Panc1 (cell line): ENCODE results near the gene SLC26A11. TPM values are rescaled to one million over a fixed set of nuclear protein-coding genes. Genes with fewer than 3 reads are reported as not detected.
A peak's percentile ranks its signal among the peaks of the same experiment; 100 is the strongest.

Experiments used
- ATAC-seq: fragments of 200-7000 bp; cut with Tn5 transposase; 2 replicates; pipeline ENCODE4 v1.9.1; 2020; ENCODE audit warnings: mild to moderate bottlenecking, moderate library complexity
- BruUV-seq: library from RNA; stranded (reverse); fragments of 400-500 nt; replicated peaks from 2 replicates; lab custom pipeline; 2021; lab: Mats Ljungman, UMichigan
- CTCF ChIA-PET: fragments of 300-600 bp; sonication (Branson Sonifier 250); formaldehyde crosslinking; loops from one replicate; lab custom pipeline; 2022; ENCODE audit warnings: antibody characterized with exemption; lab: Charles Lee
- POLR2A ChIA-PET: fragments of 300-600 bp; sonication (Branson Sonifier 250); formaldehyde crosslinking; loops from one replicate; lab custom pipeline; 2022; ENCODE audit warnings: antibody characterized with exemption; lab: Charles Lee
- DNase-seq: peaks from one replicate; pipeline ENCODE4 v3.0.0-alpha.2; 2010; ENCODE audit warnings: low read depth, low spot score
- H3K27ac ChIP-seq: 2 replicates; pipeline ENCODE4 v1.5.1; 2011; ENCODE audit warnings: mild to moderate bottlenecking, low read length, inconsistent platforms
- H3K27me3 ChIP-seq: fragments of 200-500 bp; sonication (Bioruptor generic); 2 replicates; pipeline ENCODE4 v1.6.0; 2014; ENCODE audit warnings: low read length, inconsistent platforms; ENCODE audit not compliant: control insufficient read depth, insufficient read depth
- H3K36me3 ChIP-seq: fragments of 200-500 bp; sonication (Bioruptor generic); 2 replicates; pipeline ENCODE4 v1.5.1; 2014; ENCODE audit warnings: inconsistent platforms, mild to moderate bottlenecking, low read length, moderate library complexity; ENCODE audit not compliant: control insufficient read depth, insufficient read depth
- H3K4me1 ChIP-seq: 2 replicates; pipeline ENCODE4 v1.5.1; 2011; ENCODE audit warnings: inconsistent platforms, mild to moderate bottlenecking, low read length, moderate library complexity; ENCODE audit not compliant: control insufficient read depth, insufficient read depth
- H3K4me3 ChIP-seq, 2 experiments: 2 replicates each; pipeline ENCODE4 v1.5.1; 2011 to 2012; ENCODE audit warnings: low read depth in 2 of 2, low read length in 2 of 2, mild to moderate bottlenecking in 2 of 2, inconsistent platforms in 1 of 2, moderate library complexity in 1 of 2
- H3K9me3 ChIP-seq: fragments of 200-500 bp; sonication (Bioruptor generic); 2 replicates; pipeline ENCODE4 v1.5.1; 2014; ENCODE audit warnings: low read depth, mild to moderate bottlenecking, inconsistent platforms, low read length, moderate library complexity; ENCODE audit not compliant: control insufficient read depth, insufficient read depth
- POLR2AphosphoS5 ChIP-seq: IDR thresholded peaks from 2 replicates; pipeline ENCODE4 v1.6.1; 2012; ENCODE audit warnings: mild to moderate bottlenecking, low read depth, low read length, moderate library complexity
- SIN3A ChIP-seq: IDR thresholded peaks from 2 replicates; pipeline ENCODE4 v1.6.1; 2012; ENCODE audit warnings: low read depth, mild to moderate bottlenecking, low read length, moderate library complexity, borderline replicate concordance; ENCODE audit not compliant: insufficient read depth
- TCF7L2 ChIP-seq: IDR thresholded peaks from 2 replicates; pipeline ENCODE4 v1.6.1; 2011; ENCODE audit warnings: mild to moderate bottlenecking, low read depth, low read length, inconsistent platforms
- in situ Hi-C: cut with HindIII; loops from 2 replicates; pipeline ENCODE4 v1.10.0; 2016; ENCODE audit warnings: low sequenced_read_pairs, low pct_unique_long_range_greater_than_20kb
- intact Hi-C: fragments of 100-400 bp; cut with micrococcal nuclease; formaldehyde crosslinking; loops from one replicate; pipeline ENCODE4 v1.10.0; 2022; ENCODE audit not compliant: unreplicated experiment
- total RNA-seq: library from RNA; stranded (reverse); gene quantifications from one replicate; pipeline ENCODE4 v1.2.1, GENCODE V29; 2021; ENCODE audit not compliant: unreplicated experiment
- TF ChIP-seq, protein P1 (sequence below): fragments of 450-650 bp; IDR thresholded peaks from 2 replicates; pipeline ENCODE4 v1.5.1; 2017; ENCODE audit warnings: mild to moderate bottlenecking
- TF ChIP-seq, protein P2 (sequence below), 2 experiments: IDR thresholded peaks; 2 replicates each; pipeline ENCODE4 v1.6.1; 2011 to 2012; ENCODE audit warnings: low read depth in 2 of 2, control low read depth in 1 of 2, low read length in 1 of 2, mild to moderate bottlenecking in 1 of 2, moderate library complexity in 1 of 2; ENCODE audit not compliant: insufficient read depth in 1 of 2

SLC26A11 gene
- total RNA-seq, 1 experiment from 2014 or later = 30.9 TPM

DNA sequence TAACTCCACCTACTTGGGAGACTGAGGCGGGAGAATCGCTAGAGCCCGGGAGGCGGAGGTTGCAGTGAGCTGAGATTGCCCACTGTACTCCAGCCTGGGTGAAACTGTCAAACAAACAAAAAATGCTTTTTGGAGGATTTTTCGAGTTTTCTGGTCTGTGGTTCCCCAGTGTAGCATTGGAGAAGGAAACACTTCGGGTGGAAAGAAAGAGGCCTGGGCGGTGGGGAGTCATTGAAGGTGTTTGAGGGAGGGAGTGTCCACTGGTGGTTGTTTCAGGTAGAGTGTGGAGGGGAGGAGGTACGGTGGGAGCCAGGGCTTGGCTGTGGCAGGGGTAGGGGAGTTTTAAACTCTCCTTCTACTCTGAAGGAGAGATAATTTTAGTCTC, 41.7 kb downstream of the SLC26A11 start:
- no peak for DNase-seq
- POLR2A ChIA-PET = interaction anchor here (0.6 kb wide), 1 partner anchor 62 kb away, joined by 4 read pairs; no protein-coding TSS in a partner anchor

DNA sequence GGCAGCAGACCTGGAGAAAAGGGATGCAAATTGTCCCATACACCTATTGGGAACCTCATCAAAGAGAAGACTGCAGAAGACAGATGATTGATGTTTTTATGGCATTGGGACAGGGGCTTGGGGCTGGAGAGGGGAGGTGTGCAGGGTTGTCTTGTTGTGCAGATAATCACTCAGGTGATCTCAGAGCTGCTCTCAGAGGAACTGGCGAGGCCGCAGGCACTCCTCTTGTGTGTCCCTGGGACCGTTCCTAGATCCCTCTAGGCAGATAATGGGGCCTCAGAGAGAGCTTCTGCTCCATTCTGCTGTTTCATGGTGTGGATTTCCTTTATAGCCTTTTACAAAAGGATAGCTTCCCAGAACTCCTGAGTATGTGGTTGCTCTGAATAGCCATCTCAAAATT, 42.1 kb downstream of the SLC26A11 start:
- H3K9me3 ChIP-seq = no peaks in the 10 kb centered on the region
- DNase-seq = no peak
- no peaks in the 10 kb centered on the region; the same call in none of the 2 replicates for H3K36me3 ChIP-seq
- H3K27me3 ChIP-seq = no peaks in the 10 kb centered on the region
- in situ Hi-C loops = no loop called here
- H3K27ac ChIP-seq = peak overlapping the region; percentile 78
- H3K4me3 ChIP-seq = peak overlapping the region; percentile 70 to 78
- POLR2A ChIA-PET = interaction anchor here (0.6 kb wide), 1 partner anchor 63 kb away, joined by 4 read pairs; no protein-coding TSS in a partner anchor
- H3K4me1 ChIP-seq = peaks cover 49% of the 10 kb centered on the region
- CTCF ChIA-PET = no interaction called here
- intact Hi-C loops = no loop called here
- ATAC-seq = no peak
- BruUV-seq = TSS peak; percentile 67
- TF ChIP-seq, protein P1, sequence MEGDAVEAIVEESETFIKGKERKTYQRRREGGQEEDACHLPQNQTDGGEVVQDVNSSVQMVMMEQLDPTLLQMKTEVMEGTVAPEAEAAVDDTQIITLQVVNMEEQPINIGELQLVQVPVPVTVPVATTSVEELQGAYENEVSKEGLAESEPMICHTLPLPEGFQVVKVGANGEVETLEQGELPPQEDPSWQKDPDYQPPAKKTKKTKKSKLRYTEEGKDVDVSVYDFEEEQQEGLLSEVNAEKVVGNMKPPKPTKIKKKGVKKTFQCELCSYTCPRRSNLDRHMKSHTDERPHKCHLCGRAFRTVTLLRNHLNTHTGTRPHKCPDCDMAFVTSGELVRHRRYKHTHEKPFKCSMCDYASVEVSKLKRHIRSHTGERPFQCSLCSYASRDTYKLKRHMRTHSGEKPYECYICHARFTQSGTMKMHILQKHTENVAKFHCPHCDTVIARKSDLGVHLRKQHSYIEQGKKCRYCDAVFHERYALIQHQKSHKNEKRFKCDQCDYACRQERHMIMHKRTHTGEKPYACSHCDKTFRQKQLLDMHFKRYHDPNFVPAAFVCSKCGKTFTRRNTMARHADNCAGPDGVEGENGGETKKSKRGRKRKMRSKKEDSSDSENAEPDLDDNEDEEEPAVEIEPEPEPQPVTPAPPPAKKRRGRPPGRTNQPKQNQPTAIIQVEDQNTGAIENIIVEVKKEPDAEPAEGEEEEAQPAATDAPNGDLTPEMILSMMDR = no peak
- peak; percentile 60 for TF ChIP-seq POLR2AphosphoS5

More for the DNA sequence above, 41.7 kb downstream of the SLC26A11 start:
- BruUV-seq = no TSS peak
- in situ Hi-C loops = no loop called here
- Histone ChIP-seq H3K4me3 (peak overlapping the region; percentile 70 to 78), H3K27me3 (no peaks in the 10 kb centered on the region), H3K27ac (peak overlapping the region; percentile 78), H3K36me3 (no peaks in the 10 kb centered on the region; the same call in none of the 2 replicates), H3K9me3 (no peaks in the 10 kb centered on the region), H3K4me1 (peaks cover 53% of the 10 kb centered on the region)
- ATAC-seq = no peak
- CTCF ChIA-PET = no interaction called here
- intact Hi-C loops = no loop called here
- TF ChIP-seq, protein P1 = no peak
- TF ChIP-seq TCF7L2 (no peak), SIN3A (no peak), POLR2AphosphoS5 (no peak; the same call in 1 of the 2 replicates)
- TF ChIP-seq, protein P2, sequence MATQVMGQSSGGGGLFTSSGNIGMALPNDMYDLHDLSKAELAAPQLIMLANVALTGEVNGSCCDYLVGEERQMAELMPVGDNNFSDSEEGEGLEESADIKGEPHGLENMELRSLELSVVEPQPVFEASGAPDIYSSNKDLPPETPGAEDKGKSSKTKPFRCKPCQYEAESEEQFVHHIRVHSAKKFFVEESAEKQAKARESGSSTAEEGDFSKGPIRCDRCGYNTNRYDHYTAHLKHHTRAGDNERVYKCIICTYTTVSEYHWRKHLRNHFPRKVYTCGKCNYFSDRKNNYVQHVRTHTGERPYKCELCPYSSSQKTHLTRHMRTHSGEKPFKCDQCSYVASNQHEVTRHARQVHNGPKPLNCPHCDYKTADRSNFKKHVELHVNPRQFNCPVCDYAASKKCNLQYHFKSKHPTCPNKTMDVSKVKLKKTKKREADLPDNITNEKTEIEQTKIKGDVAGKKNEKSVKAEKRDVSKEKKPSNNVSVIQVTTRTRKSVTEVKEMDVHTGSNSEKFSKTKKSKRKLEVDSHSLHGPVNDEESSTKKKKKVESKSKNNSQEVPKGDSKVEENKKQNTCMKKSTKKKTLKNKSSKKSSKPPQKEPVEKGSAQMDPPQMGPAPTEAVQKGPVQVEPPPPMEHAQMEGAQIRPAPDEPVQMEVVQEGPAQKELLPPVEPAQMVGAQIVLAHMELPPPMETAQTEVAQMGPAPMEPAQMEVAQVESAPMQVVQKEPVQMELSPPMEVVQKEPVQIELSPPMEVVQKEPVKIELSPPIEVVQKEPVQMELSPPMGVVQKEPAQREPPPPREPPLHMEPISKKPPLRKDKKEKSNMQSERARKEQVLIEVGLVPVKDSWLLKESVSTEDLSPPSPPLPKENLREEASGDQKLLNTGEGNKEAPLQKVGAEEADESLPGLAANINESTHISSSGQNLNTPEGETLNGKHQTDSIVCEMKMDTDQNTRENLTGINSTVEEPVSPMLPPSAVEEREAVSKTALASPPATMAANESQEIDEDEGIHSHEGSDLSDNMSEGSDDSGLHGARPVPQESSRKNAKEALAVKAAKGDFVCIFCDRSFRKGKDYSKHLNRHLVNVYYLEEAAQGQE (IDR thresholded peaks at IDR 0.05; ENCODE audit: insufficient read depth in 1 of 2, low read depth in 2 of 2, low read length in 1 of 2) = no peak
